RPMI7951 (cell line): Measurements from ENCODE around the gene MED26. TPM values are rescaled to one million over a fixed set of nuclear protein-coding genes. Genes with fewer than 3 reads are reported as not detected.
A peak's percentile ranks its signal among the peaks of the same experiment; 100 is the strongest.
"Not testable (repeated sequence)": the region's sequence is repeated elsewhere in the genome, so short reads cannot be mapped to it uniquely, and the experiment has no call there.

ENCODE experiments used
- DNase-seq: peaks from one replicate; pipeline ENCODE4 v3.0.0-alpha.2; 2012; ENCODE audit warnings: low read depth
- total RNA-seq: library from RNA; depleted of rRNA; stranded (reverse); fragments of >200 nt; shearing (Covaris generic); gene quantifications from 2 replicates; pipeline ENCODE4 v1.2.3, GENCODE V29; 2014

MED26 gene
- total RNA-seq, 1 experiment from 2014 or later, result 3.4 TPM

GRCh38 chr19:16575861-16576689, 51.9 kb downstream of the MED26 start:
- DNase-seq, result no peak

DNA sequence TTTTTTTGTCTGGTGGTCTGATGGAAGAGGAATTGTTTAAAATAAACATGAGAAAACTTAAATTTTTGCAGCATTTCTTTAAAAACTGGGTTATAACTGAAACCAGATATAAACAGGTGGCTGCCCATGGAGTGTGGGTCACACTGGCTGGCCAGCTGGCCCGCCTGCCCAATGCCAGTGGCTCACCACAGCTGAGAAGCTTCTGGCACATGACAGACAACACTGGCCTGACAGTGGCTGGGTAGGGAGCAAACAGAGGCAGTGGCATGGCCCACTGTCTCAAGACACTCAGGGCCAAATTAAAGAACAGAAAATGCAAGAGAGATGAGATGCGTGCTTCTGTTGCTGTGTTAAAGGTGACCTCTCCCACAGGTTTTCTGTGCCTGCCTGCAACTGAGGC, 52.7 kb downstream of the MED26 start:
- no peak for DNase-seq

- DNase-seq, result no peak
These were observed 54.1 kb downstream of the MED26 start for GRCh38 chr19:16573925-16574324.

DNA sequence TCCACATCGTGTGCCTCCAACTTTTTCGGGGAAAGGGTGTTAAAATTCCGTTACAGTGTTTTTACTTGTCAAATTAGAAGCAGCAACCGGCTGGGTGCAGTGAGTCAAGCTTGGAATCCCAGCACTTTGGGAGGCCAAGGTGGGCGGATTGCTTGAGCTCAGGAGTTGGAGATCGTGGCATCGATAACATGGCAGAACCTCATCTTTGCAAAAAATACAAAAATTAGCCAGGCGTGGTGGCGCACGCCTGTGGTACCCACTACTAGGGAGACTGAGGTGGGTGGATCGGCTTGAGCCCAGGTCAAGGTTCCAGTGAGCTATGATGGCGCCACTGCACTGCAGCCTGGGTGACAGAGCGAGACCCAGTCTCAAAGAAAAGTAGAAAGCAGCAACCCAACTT, 54.7 kb downstream of the MED26 start:
- no peak for DNase-seq

GRCh38 chr19:16572332-16573211, 55.4 kb downstream of the MED26 start, which contains the start of gene SLC35E1:
SLC35E1 (minus strand) TSS chr19:16572415; CDS start chr19:16572364, 51 bp downstream.
- DNase-seq, result peak; percentile 94

GRCh38 chr19:16571822-16572331, 56.1 kb downstream of the MED26 start:
- DNase-seq, result no peak

- DNase-seq, result peak; percentile 47
These were observed 56.7 kb downstream of the MED26 start for GRCh38 chr19:16571283-16571682.

DNA sequence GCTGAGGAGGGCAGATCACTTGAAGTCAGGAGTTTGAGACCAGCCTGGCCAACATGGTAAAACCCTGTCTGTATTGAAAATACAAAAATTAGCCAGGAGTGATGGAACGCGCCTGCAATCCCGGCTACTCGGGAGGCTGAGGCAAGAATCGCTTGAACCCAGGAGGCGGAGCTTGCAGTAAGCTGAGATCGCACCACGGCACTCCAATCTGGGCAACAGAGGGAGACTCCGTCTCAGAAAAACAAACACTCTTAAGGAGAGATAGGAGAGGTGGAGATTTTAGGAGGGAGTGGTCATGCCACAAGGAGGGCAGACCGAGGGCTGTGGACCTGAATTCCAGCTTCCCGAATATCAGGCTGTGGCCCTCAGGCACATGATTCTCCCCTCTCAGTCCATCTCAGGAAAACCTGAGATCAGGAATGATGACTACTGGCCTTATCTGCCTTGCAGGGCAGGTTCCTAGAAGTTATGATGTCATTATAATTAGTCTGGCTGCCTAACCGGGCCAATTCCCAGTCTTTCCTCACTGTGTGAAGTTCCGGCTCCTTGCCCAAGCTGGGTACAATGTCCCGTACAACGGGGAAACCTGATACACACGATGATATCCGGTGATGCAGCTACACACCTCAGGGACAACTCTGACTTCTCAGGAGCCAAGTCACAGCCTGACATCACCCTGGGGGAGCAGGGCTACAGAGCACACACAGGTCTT, 58.2 kb downstream of the MED26 start:
- no peak for DNase-seq

DNA sequence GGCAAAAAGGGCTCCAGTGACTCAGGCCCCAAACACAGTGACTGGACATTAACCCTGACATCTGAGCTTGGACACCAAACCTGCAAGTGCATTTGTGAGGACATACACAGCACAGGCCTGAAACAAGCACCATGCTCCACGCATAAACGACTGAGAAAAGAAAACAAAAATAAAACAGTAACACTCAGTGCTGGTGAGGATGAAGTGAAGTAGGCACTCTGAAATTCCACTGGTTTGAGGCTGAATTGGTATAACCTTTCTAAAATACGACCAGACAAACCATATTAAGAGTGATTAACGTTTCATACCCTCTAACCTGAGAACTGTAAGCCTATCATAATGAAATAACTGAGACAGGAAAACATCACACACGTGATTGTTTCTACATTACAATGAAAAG, 61.3 kb downstream of the MED26 start:
- DNase-seq, result no peak

DNA sequence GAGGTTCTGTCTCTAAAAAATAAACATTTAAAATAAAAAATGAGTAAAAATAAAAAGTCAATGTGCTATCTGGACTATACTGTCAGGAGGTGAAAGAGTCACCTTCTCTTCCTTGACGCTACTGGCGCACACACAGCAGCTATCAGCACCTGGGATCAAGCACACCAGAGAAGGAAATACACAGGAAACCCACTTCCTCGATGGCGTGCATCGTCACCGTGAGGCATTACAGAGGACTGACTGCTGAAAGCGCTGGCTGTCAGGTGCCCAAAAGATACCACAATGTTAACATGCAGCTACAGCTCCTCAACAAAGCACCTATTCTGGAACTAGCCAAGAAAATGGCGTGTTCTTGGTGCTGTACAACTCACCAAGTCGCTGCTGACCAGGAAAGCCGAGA, 61.8 kb downstream of the MED26 start:
- DNase-seq, result no peak

DNA sequence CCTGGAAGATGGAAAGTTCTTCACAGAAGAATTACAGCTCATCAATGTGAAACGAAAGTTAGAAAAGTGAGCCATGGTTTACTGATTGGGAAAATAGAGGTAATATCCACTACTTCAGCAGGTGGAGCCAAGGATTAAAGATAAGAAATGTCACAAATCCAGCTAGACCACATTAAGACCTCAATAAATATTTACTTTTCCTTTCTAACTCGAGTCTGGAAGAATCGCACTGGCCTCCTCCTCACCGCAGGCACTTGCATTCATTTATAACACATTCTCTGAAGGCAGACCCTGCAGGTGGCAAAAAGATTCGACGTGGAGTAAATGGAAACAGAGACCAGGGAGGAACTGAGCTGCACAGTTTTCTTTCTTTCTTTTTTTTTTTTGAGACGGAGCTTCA, 63.2 kb downstream of the MED26 start:
- DNase-seq, result no peak

DNA sequence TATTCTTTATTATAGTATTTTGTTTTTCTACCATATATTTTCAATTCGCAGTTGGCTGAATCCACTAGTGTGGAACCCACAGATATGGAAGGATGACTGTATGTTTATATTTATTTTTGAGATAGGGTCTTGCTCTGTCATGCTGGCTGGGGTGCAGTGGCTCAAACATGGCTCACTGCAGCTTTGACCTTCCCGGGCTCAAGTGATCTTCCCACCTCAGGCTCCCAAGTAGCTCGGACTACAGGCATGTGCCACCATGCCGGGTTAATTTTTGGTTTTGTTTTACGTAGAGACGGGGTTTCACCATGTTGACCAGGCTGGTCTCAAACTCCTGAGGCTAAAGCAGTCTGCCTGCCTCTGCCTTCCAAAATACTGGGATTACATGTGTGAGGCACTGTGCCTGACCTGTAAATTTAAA, 65.4 kb downstream of the MED26 start:
- no peak for DNase-seq

DNA sequence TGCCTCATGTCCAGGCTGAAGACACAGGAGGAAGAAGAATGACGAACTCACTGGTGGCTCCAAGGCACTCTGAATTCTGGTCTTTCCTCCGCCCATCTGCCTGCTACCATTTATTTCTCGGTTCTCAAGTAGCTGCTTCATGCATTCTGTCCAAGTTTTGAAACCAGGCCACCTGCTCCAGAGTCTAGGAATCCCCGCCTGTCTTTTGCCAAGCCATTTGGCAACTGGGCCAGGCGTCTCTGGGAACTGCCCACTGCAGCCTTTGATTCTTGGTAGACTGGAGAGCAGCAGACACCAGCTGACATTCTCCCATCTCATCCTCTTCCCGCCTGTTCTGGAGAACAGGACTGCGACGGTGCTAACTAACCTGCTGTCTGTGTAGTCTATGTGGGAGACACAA, 66.6 kb downstream of the MED26 start:
- DNase-seq, result no peak

- no peak for DNase-seq
These were observed 68.2 kb downstream of the MED26 start for GRCh38 chr19:16559780-16560276.

GRCh38 chr19:16554776-16555175, 73.2 kb downstream of the MED26 start:
- DNase-seq, result no peak

- not testable (repeated sequence) for DNase-seq
These were observed 76.1 kb downstream of the MED26 start for GRCh38 chr19:16551902-16552301.

GRCh38 chr19:16548956-16549355, 79.0 kb downstream of the MED26 start:
- no peak for DNase-seq

DNA sequence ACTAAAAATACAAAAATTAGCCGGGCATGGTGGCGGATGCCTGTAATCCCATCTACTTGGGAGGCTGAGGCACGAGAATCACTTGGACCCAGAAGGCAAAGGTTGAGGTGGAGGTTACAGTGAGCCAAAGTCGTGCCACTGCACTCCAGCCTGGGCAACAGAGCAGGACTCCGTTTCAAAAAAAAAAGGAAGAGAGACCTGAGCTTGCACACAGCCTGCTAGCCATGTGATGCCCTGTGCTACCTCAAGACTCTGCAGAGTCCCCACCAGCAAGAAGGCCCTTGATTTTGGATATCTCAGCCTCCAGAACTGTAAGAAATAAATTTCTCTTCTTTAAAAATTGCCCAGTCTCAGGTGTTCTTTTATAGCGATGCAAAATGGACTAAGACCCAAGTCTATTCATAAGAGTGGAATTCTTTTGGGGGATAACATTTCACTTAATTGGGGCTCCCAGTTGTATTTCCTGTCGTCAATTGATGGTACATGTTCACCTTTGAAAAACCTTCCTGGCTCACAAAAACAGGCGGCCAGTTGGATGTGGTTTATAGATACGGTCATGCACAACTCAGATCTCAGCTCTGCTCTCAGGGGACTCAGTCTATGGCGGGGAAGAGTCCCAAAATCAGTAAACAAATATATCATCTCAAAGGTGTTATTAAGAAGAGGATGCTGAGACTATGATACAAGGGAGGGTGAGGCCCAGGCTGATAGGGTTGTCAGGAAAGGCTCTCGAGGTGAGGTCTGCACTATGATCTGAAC, 83.4 kb downstream of the MED26 start:
- DNase-seq, result no peak

- DNase-seq, result not testable (repeated sequence)
These were observed 84.3 kb downstream of the MED26 start for GRCh38 chr19:16543734-16544133.

DNA sequence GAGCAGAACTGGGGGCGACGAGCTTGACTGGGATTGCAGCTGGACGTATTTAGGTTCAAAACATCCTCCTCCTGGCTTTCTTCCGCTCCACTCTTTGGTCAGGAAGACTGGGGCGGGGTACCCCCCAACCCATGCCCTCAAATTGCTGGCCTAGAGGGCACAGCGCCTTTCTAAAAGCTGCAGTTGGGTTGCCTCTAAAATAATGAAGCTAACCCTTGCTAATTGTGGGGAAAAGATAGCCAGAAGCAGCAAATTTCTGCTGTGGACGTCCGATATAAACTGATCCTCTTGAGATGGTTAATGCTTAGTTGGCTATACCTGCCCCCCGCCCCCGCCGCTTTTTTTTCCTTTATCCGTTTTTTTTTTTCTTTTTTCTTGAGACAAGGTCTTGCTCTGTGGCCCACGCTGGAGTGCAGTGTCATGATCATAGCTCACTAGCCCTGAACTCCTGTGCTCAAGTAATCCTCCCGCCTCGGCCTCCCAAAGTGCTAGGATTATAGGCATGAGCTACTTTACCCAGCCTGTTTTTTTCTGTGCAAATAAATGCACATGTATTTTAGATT, 85.0 kb downstream of the MED26 start:
- peak; percentile 8 for DNase-seq
